GM23338 (cell line): ENCODE data around the gene BFSP2. TPM values are rescaled to one million over a fixed set of nuclear protein-coding genes. Genes with fewer than 3 reads are reported as not detected.

Source experiments
- ATAC-seq: fragments of 200-7000 bp; cut with Tn5 transposase; 3 replicates; pipeline ENCODE4 v1.9.1; 2020
- DNase-seq: peaks from one replicate; pipeline ENCODE4 v3.0.0-alpha.2; 2015; ENCODE audit warnings: low spot score
- H2AFZ ChIP-seq: fragments of 200-600 bp; sonication (generic); 2 replicates; pipeline ENCODE4 v1.8.0; 2016; ENCODE audit warnings: antibody characterized with exemption, mild to moderate bottlenecking, moderate library complexity
- H3F3A ChIP-seq: fragments of 200-600 bp; sonication (generic); replicated peaks from 2 replicates; pipeline ENCODE4 v1.8.0; 2017; ENCODE audit warnings: antibody characterized with exemption, mixed run types, low read depth
- H3K27ac ChIP-seq: fragments of 200-600 bp; sonication (generic); 2 replicates; pipeline ENCODE4 v1.6.1; 2016; ENCODE audit warnings: low read depth
- H3K27me3 ChIP-seq: fragments of 200-600 bp; sonication (generic); 2 replicates; pipeline ENCODE4 v1.8.0; 2016; ENCODE audit warnings: mild to moderate bottlenecking, mixed run types, moderate library complexity; ENCODE audit not compliant: insufficient read depth
- H3K36me3 ChIP-seq: fragments of 200-600 bp; sonication (generic); 2 replicates; pipeline ENCODE4 v1.8.0; 2016; ENCODE audit warnings: mild to moderate bottlenecking; ENCODE audit not compliant: insufficient read depth
- H3K4me1 ChIP-seq: fragments of 200-600 bp; sonication (generic); 2 replicates; pipeline ENCODE4 v1.8.0; 2016; ENCODE audit warnings: mild to moderate bottlenecking, moderate library complexity; ENCODE audit not compliant: insufficient read depth
- H3K4me2 ChIP-seq: fragments of 200-600 bp; sonication (generic); 2 replicates; pipeline ENCODE4 v1.7.1; 2017; ENCODE audit warnings: mixed run types
- H3K4me3 ChIP-seq: fragments of 200-600 bp; sonication (generic); 2 replicates; pipeline ENCODE4 v1.6.1; 2016; ENCODE audit warnings: mixed run types
- H3K79me2 ChIP-seq: fragments of 200-600 bp; sonication (generic); replicated peaks from 2 replicates; pipeline ENCODE4 v1.8.0; 2017; ENCODE audit warnings: mild to moderate bottlenecking; ENCODE audit not compliant: insufficient read depth
- H3K9me2 ChIP-seq: fragments of 200-600 bp; sonication (generic); 2 replicates; pipeline ENCODE4 v1.8.0; 2017; ENCODE audit not compliant: insufficient read depth
- H4K20me1 ChIP-seq: fragments of 200-600 bp; sonication (generic); replicated peaks from 2 replicates; pipeline ENCODE4 v1.8.0; 2017; ENCODE audit warnings: mild to moderate bottlenecking; ENCODE audit not compliant: insufficient read depth
- H3K27ac Mint-ChIP-seq: 2 replicates; pipeline ENCODE4 v1.8.0; 2020; ENCODE audit warnings: inconsistent platforms, mild to moderate bottlenecking, moderate library complexity, mixed read lengths
- H3K27me3 Mint-ChIP-seq: 3 replicates; pipeline ENCODE4 v1.8.0; 2022; ENCODE audit warnings: low read depth, mild to moderate bottlenecking, moderate library complexity, mixed read lengths, inconsistent platforms; ENCODE audit not compliant: insufficient read depth, poor library complexity
- H3K36me3 Mint-ChIP-seq: 3 replicates; pipeline ENCODE4 v1.8.0; 2021; ENCODE audit warnings: low read depth, mild to moderate bottlenecking, inconsistent platforms, moderate library complexity, mixed read lengths
- H3K4me1 Mint-ChIP-seq: 3 replicates; pipeline ENCODE4 v1.8.0; 2020; ENCODE audit warnings: mild to moderate bottlenecking, inconsistent platforms, mixed read lengths
- H3K4me3 Mint-ChIP-seq: 3 replicates; pipeline ENCODE4 v1.8.0; 2021; ENCODE audit warnings: moderate library complexity, mild to moderate bottlenecking, inconsistent platforms, mixed read lengths
- H3K9me3 Mint-ChIP-seq: 3 replicates; pipeline ENCODE4 v1.8.0; 2020; ENCODE audit warnings: moderate library complexity, mild to moderate bottlenecking, inconsistent platforms, mixed read lengths
- CREB1 ChIP-seq: fragments of 250-450 bp; sonication (Bioruptor Pico); IDR thresholded peaks from 2 replicates; pipeline ENCODE4 v1.5.0; 2020; ENCODE audit warnings: low read depth, mild to moderate bottlenecking, moderate library complexity
- EZH2 ChIP-seq: fragments of 200-600 bp; sonication (generic); IDR thresholded peaks from one replicate; pipeline ENCODE4 v1.8.0; 2017; ENCODE audit warnings: antibody characterized with exemption, mild to moderate bottlenecking, low read depth; ENCODE audit not compliant: unreplicated experiment
- EZH2phosphoT487 ChIP-seq: fragments of 200-600 bp; sonication (generic); IDR thresholded peaks from one replicate; pipeline ENCODE4 v1.8.1; 2018; ENCODE audit warnings: antibody characterized with exemption; ENCODE audit not compliant: unreplicated experiment
- JUNB ChIP-seq: IDR thresholded peaks from one replicate; pipeline ENCODE4 v1.6.1; 2016; ENCODE audit warnings: antibody characterized with exemption; ENCODE audit not compliant: unreplicated experiment
- NANOG ChIP-seq: IDR thresholded peaks from 2 replicates; pipeline ENCODE4 v1.6.1; 2016; ENCODE audit warnings: antibody characterized with exemption, borderline replicate concordance
- POLR2AphosphoS5 ChIP-seq: IDR thresholded peaks from 2 replicates; pipeline ENCODE4 v1.6.1; 2016; ENCODE audit warnings: antibody characterized with exemption, low read depth
- STAT1 ChIP-seq: IDR thresholded peaks from one replicate; pipeline ENCODE4 v1.6.1; 2016; ENCODE audit warnings: antibody characterized with exemption; ENCODE audit not compliant: unreplicated experiment
- ZNF114 ChIP-seq: fragments of 250-450 bp; sonication (Bioruptor Pico); IDR thresholded peaks from 2 replicates; pipeline ENCODE4 v1.5.0; 2020; ENCODE audit warnings: mild to moderate bottlenecking, moderate library complexity
- ZNF331 ChIP-seq: fragments of 250-450 bp; sonication (Bioruptor Pico); IDR thresholded peaks from 2 replicates; pipeline ENCODE4 v1.5.0; 2020; ENCODE audit warnings: low read depth, mild to moderate bottlenecking, moderate library complexity
- polyA plus RNA-seq: library from polyadenylated mRNA; unstranded; fragments of >200 nt; fragmentation: Nextera tagmentation; extraction: Ambion mirVana; gene quantifications from 2 replicates; pipeline ENCODE4 v1.2.1, GENCODE V29; 2016
- total RNA-seq: library from RNA; depleted of rRNA; stranded (reverse); fragments of >200 nt; shearing (Covaris generic); gene quantifications from 2 replicates; pipeline ENCODE4 v1.2.3, GENCODE V29; 2014
- TF ChIP-seq, protein P1 (sequence below): fragments of 250-450 bp; sonication (Bioruptor Pico); IDR thresholded peaks from 2 replicates; pipeline ENCODE4 v1.5.0; 2020; ENCODE audit warnings: mild to moderate bottlenecking, moderate library complexity
- TF ChIP-seq, protein P2 (sequence below), 2 experiments: fragments of 200-600 bp in 1 of 2; sonication (generic) in 1 of 2; conservative IDR thresholded peaks; 2 replicates each; pipeline versions ENCODE4 v1.5.1 to v1.6.1; 2016 to 2017; ENCODE audit warnings: antibody characterized with exemption in 2 of 2, low read depth in 2 of 2, mild to moderate bottlenecking in 2 of 2, moderate library complexity in 1 of 2
- TF ChIP-seq, protein P3 (sequence below): IDR thresholded peaks from one replicate; pipeline ENCODE4 v1.6.1; 2018; ENCODE audit warnings: antibody characterized with exemption; ENCODE audit not compliant: unreplicated experiment
- TF ChIP-seq, protein P4 (sequence below): IDR thresholded peaks from 2 replicates; pipeline ENCODE4 v1.6.1; 2016; ENCODE audit warnings: antibody characterized with exemption

Gene BFSP2
- total and polyA plus RNA-seq, 2 experiments from 2014 or later = not detected

DNA sequence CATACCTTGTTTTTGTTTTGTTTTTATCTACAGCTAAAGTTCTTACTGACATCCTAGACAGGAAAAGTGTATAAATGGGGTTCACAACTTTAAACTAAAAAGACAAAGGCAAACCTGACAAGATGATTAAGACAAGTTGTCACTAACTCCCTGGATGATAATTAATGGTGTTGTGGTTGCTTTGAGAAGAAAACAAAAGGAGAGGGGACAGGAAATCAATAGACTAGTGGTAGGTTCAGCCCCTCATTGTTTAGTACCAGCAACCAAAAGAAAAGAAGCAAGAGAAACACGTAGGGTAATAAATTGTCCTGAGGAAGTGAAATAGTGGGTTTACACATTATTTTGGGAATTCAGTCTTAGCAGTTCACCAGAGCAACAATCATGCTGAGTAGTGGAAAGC is 78.8 kb downstream of the BFSP2 start:
- DNase-seq = no peak
- H3K4me1 ChIP-seq = peaks cover 15% of the 10 kb centered on the region
- Mint-ChIP-seq H3K27ac (no peak overlapping the region), H3K27me3 (no peaks in the 10 kb centered on the region), H3K9me3 (peaks cover 9% of the 10 kb centered on the region; the same call in 2 of the 3 replicates), H3K4me3 (no peak overlapping the region), H3K36me3 (no peaks in the 10 kb centered on the region), H3K4me1 (peaks cover 27% of the 10 kb centered on the region)
- H3F3A ChIP-seq = no peaks in the 10 kb centered on the region
- no peaks in the 10 kb centered on the region for H3K27me3 ChIP-seq
- H3K4me2 ChIP-seq = no peak overlapping the region
- H3K36me3 ChIP-seq = no peaks in the 10 kb centered on the region
- H2AFZ ChIP-seq = no peak overlapping the region
- no peak overlapping the region for H3K27ac ChIP-seq
- no peaks in the 10 kb centered on the region for H4K20me1 ChIP-seq
- no peak overlapping the region for H3K4me3 ChIP-seq
- TF ChIP-seq, protein P1, sequence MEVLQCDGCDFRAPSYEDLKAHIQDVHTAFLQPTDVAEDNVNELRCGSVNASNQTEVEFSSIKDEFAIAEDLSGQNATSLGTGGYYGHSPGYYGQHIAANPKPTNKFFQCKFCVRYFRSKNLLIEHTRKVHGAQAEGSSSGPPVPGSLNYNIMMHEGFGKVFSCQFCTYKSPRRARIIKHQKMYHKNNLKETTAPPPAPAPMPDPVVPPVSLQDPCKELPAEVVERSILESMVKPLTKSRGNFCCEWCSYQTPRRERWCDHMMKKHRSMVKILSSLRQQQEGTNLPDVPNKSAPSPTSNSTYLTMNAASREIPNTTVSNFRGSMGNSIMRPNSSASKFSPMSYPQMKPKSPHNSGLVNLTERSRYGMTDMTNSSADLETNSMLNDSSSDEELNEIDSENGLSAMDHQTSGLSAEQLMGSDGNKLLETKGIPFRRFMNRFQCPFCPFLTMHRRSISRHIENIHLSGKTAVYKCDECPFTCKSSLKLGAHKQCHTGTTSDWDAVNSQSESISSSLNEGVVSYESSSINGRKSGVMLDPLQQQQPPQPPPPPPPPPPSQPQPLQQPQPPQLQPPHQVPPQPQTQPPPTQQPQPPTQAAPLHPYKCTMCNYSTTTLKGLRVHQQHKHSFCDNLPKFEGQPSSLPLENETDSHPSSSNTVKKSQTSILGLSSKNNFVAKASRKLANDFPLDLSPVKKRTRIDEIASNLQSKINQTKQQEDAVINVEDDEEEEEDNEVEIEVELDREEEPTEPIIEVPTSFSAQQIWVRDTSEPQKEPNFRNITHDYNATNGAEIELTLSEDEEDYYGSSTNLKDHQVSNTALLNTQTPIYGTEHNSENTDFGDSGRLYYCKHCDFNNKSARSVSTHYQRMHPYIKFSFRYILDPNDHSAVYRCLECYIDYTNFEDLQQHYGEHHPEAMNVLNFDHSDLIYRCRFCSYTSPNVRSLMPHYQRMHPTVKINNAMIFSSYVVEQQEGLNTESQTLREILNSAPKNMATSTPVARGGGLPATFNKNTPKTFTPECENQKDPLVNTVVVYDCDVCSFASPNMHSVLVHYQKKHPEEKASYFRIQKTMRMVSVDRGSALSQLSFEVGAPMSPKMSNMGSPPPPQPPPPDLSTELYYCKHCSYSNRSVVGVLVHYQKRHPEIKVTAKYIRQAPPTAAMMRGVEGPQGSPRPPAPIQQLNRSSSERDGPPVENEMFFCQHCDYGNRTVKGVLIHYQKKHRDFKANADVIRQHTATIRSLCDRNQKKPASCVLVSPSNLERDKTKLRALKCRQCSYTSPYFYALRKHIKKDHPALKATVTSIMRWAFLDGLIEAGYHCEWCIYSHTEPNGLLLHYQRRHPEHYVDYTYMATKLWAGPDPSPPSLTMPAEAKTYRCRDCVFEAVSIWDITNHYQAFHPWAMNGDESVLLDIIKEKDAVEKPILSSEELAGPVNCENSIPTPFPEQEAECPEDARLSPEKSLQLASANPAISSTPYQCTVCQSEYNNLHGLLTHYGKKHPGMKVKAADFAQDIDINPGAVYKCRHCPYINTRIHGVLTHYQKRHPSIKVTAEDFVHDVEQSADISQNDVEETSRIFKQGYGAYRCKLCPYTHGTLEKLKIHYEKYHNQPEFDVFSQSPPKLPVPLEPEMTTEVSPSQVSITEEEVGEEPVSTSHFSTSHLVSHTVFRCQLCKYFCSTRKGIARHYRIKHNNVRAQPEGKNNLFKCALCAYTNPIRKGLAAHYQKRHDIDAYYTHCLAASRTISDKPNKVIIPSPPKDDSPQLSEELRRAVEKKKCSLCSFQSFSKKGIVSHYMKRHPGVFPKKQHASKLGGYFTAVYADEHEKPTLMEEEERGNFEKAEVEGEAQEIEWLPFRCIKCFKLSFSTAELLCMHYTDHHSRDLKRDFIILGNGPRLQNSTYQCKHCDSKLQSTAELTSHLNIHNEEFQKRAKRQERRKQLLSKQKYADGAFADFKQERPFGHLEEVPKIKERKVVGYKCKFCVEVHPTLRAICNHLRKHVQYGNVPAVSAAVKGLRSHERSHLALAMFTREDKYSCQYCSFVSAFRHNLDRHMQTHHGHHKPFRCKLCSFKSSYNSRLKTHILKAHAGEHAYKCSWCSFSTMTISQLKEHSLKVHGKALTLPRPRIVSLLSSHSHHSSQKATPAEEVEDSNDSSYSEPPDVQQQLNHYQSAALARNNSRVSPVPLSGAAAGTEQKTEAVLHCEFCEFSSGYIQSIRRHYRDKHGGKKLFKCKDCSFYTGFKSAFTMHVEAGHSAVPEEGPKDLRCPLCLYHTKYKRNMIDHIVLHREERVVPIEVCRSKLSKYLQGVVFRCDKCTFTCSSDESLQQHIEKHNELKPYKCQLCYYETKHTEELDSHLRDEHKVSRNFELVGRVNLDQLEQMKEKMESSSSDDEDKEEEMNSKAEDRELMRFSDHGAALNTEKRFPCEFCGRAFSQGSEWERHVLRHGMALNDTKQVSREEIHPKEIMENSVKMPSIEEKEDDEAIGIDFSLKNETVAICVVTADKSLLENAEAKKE (CRISPR knock-in tag) = no peak
- TF ChIP-seq NANOG (no peak), ZNF114 (no peak), POLR2AphosphoS5 (no peak), ZNF331 (CRISPR knock-in tag) (no peak), STAT1 (no peak), CREB1 (CRISPR knock-in tag) (no peak), EZH2 (no peak), EZH2phosphoT487 (no peak), JUNB (no peak)
- TF ChIP-seq, protein P2, sequence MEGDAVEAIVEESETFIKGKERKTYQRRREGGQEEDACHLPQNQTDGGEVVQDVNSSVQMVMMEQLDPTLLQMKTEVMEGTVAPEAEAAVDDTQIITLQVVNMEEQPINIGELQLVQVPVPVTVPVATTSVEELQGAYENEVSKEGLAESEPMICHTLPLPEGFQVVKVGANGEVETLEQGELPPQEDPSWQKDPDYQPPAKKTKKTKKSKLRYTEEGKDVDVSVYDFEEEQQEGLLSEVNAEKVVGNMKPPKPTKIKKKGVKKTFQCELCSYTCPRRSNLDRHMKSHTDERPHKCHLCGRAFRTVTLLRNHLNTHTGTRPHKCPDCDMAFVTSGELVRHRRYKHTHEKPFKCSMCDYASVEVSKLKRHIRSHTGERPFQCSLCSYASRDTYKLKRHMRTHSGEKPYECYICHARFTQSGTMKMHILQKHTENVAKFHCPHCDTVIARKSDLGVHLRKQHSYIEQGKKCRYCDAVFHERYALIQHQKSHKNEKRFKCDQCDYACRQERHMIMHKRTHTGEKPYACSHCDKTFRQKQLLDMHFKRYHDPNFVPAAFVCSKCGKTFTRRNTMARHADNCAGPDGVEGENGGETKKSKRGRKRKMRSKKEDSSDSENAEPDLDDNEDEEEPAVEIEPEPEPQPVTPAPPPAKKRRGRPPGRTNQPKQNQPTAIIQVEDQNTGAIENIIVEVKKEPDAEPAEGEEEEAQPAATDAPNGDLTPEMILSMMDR (conservative IDR thresholded peaks at IDR 0.05; ENCODE audit: low read depth in 2 of 2) = no peak
- TF ChIP-seq, protein P3, sequence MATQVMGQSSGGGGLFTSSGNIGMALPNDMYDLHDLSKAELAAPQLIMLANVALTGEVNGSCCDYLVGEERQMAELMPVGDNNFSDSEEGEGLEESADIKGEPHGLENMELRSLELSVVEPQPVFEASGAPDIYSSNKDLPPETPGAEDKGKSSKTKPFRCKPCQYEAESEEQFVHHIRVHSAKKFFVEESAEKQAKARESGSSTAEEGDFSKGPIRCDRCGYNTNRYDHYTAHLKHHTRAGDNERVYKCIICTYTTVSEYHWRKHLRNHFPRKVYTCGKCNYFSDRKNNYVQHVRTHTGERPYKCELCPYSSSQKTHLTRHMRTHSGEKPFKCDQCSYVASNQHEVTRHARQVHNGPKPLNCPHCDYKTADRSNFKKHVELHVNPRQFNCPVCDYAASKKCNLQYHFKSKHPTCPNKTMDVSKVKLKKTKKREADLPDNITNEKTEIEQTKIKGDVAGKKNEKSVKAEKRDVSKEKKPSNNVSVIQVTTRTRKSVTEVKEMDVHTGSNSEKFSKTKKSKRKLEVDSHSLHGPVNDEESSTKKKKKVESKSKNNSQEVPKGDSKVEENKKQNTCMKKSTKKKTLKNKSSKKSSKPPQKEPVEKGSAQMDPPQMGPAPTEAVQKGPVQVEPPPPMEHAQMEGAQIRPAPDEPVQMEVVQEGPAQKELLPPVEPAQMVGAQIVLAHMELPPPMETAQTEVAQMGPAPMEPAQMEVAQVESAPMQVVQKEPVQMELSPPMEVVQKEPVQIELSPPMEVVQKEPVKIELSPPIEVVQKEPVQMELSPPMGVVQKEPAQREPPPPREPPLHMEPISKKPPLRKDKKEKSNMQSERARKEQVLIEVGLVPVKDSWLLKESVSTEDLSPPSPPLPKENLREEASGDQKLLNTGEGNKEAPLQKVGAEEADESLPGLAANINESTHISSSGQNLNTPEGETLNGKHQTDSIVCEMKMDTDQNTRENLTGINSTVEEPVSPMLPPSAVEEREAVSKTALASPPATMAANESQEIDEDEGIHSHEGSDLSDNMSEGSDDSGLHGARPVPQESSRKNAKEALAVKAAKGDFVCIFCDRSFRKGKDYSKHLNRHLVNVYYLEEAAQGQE = no peak
- TF ChIP-seq, protein P4, sequence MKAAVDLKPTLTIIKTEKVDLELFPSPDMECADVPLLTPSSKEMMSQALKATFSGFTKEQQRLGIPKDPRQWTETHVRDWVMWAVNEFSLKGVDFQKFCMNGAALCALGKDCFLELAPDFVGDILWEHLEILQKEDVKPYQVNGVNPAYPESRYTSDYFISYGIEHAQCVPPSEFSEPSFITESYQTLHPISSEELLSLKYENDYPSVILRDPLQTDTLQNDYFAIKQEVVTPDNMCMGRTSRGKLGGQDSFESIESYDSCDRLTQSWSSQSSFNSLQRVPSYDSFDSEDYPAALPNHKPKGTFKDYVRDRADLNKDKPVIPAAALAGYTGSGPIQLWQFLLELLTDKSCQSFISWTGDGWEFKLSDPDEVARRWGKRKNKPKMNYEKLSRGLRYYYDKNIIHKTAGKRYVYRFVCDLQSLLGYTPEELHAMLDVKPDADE = no peak
- 0 out of 2 replicates have a peak, but pooled peaks cover 4% of the 10 kb centered on the region for H3K9me2 ChIP-seq
- no peak for ATAC-seq
- H3K79me2 ChIP-seq = no peaks in the 10 kb centered on the region
